ENCODE results near the gene MTHFD1L.

GRCh38 chr6:151027295-151027747 is 161.8 kb downstream of the MTHFD1L start:
- no peak for TF ChIP-seq EZH2 (IDR thresholded peaks at IDR 0.05)
- TF ChIP-seq POLR2AphosphoS5 (IDR thresholded peaks at IDR 0.05; ENCODE audit: borderline replicate concordance, low read depth, low read length) = no peak
